SW 1271 (cell line): ENCODE results near the gene MAP3K12.
"Not testable (repeated sequence)": the region's sequence is repeated elsewhere in the genome, so short reads cannot be mapped to it uniquely, and the experiment has no call there.

ENCODE experiments used
- DNase-seq, 2 experiments: peaks; one replicate each; lab custom pipeline; 2025; lab: John Stamatoyannopoulos, UW

The MAP3K12 gene

GRCh38 chr12:53443955-53444354, 55.3 kb downstream of the MAP3K12 start:
- DNase-seq: no peak

DNA sequence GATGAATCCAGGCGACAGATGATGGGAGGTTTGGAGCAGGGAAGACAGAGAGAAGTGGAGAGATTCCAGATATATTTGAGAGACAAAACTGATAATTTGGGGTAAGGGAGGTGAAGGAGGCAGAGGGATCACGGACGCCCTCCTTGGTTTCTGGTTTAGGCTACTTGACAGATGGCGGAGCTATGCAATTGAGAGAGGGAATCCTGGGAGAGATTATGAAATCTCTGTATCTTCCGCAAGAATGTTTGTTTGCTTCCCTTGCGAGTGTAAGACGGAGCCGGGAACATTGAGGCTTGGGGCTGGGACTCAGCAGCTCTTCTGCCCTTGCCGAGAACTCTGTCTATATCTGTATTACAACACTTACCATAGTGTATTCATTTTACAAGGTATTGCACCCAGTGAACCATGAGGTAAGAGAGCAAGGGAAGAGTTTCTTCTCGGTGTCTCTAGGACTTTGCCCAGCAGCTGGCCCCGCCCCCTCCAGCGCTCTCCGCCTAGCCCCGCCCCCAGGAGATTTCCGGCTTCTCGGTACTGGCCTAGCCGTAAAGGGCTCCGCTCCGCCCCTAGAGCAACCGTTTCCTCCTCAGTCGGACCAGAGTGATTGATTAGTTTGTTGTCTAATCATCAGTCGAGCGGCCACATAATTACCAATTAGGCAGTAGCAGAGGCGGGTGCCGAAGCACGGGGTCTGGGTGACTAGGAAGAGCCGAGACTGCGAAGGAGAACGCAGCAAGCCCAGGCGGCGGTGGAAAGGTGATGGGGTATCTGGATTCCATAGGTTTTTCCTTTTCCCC, 58.0 kb downstream of the MAP3K12 start, which contains the start of gene PRR13:
Gene PRR13, plus strand, starts transcription at position 695 of the 794 bp plus-strand sequence. CDS start 981 bp downstream, outside the sequence.
- DNase-seq: peak; percentile 98 to 99

DNA sequence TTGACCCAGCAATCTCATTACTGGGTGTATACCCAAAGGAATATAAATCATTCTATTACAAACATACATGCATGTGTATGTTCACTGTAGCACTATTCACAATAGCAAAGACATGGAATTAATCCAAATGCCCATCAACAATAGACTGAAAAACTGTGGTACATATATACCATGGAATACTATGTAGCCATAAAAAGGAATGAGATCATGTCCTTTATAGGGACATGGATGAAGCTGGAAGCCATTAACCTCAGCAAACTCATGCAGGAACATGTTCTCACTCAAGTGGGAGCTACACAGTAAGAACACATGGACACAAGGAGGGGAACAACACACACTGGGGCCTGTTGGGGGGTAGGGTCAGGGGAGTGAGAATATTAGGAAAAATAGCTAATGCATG, 59.7 kb downstream of the MAP3K12 start:
- DNase-seq: not testable (repeated sequence)

DNA sequence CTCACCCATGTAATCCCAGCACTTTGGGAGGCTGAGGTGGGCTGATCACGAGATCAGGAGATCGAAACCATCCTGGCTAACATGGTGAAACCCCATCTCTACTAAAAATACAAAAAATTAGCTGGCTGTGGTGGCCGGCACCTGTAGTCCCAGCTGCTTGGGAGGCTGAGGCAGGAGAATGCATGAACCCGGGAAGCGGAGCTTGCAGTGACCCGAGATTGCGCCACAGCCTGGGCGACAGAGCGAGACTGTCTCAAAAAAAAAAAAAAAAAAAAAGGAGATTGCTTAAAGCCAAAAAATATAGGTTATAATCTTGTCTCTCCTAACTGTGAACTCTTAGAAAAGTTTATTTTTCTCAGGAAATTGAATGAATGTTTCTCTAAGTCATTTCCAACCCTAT, 63.9 kb downstream of the MAP3K12 start:
- not testable (repeated sequence) for DNase-seq

DNA sequence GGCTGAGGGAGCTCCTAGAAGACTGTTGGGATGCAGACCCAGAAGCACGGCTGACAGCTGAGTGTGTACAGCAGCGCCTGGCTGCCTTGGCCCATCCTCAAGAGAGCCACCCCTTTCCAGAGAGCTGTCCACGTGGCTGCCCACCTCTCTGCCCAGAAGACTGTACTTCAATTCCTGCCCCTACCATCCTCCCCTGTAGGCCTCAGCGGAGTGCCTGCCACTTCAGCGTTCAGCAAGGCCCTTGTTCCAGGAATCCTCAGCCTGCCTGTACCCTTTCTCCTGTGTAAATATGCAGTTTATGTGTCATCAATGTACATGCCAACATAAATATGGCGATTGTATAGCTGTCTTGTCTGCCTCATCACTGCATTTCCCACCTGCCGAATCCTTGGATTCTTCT, 68.1 kb downstream of the MAP3K12 start:
- DNase-seq: no peak

- DNase-seq: no peak
Observed at GRCh38 chr12:53430116-53430515, 69.1 kb downstream of the MAP3K12 start.
